Lung (tissue), 12 donors: Measurements from ENCODE around the gene IBTK. TPM values are rescaled to one million over a fixed set of nuclear protein-coding genes. Genes with fewer than 3 reads are reported as not detected.

Experiments
- ATAC-seq: fragments of 200-7000 bp; cut with Tn5 transposase; one replicate; pipeline ENCODE4 v1.9.1; 2020; ENCODE audit warnings: moderate number of reproducible peaks; ENCODE audit not compliant: insufficient read depth, low FRiP score
- DNase-seq, 3 donors: peaks; one replicate each; pipeline ENCODE4 v3.0.0-alpha.2; 2013 to 2017
- H3K27ac ChIP-seq, 2 donors: one replicate each; pipeline ENCODE4 v1.5.1; 2013; ENCODE audit warnings: mild to moderate bottlenecking in 2 of 2, moderate library complexity in 2 of 2, control low read depth in 1 of 2, inconsistent platforms in 1 of 2, low read depth in 1 of 2, low read length in 1 of 2
- H3K27me3 ChIP-seq, 3 donors: one replicate each; pipeline ENCODE4 v1.5.1; 2013; ENCODE audit warnings: low read length in 2 of 3; ENCODE audit not compliant: control insufficient read depth in 3 of 3, insufficient read depth in 3 of 3
- H3K36me3 ChIP-seq, 4 donors: one replicate each; pipeline ENCODE4 v1.5.1; 2013; ENCODE audit warnings: low read length in 4 of 4, mild to moderate bottlenecking in 1 of 4, moderate library complexity in 1 of 4; ENCODE audit not compliant: control insufficient read depth in 4 of 4, insufficient read depth in 4 of 4
- H3K4me1 ChIP-seq, 5 donors: one replicate each; pipeline ENCODE4 v1.5.1; 2013; ENCODE audit warnings: low read length in 5 of 5, mild to moderate bottlenecking in 2 of 5, moderate library complexity in 1 of 5; ENCODE audit not compliant: control insufficient read depth in 5 of 5, insufficient read depth in 5 of 5
- H3K4me3 ChIP-seq: one replicate; pipeline ENCODE4 v1.5.1; 2013; ENCODE audit warnings: mild to moderate bottlenecking, control low read depth, moderate library complexity
- H3K9ac ChIP-seq, 2 donors: one replicate each; pipeline ENCODE4 v1.5.1; 2013; ENCODE audit warnings: low read length in 2 of 2, control low read depth in 1 of 2; ENCODE audit not compliant: insufficient read depth in 1 of 2
- H3K9me3 ChIP-seq, 4 donors: one replicate each; pipeline ENCODE4 v1.5.1; 2013; ENCODE audit warnings: low read length in 3 of 4, mild to moderate bottlenecking in 1 of 4, moderate library complexity in 1 of 4; ENCODE audit not compliant: control insufficient read depth in 4 of 4, insufficient read depth in 3 of 4
- WGBS, 2 donors: extraction: QIAGEN DNeasy Blood & Tissue Kit; methylation state at CpG; one replicate each; pipeline ENCODE4 v1.1.7; 2013; 5-methylcytosine and 5-hydroxymethylcytosine counted together
- polyA plus RNA-seq, 2 donors: library from polyadenylated mRNA; stranded (reverse); fragments of 200-250 nt; gene quantifications; one replicate each; pipeline ENCODE4 v1.2.1, GENCODE V29; 2013
- total RNA-seq, 2 donors: library from RNA; depleted of rRNA in 1 of 2; stranded (reverse); fragments of >200 nt in 1 of 2; gene quantifications; one replicate each; pipeline ENCODE4 v1.2.1, GENCODE V29; 2014 to 2021
- TF ChIP-seq, protein P1 (sequence below): IDR thresholded peaks from 2 replicates; pipeline ENCODE4 v1.5.1; 2012; ENCODE audit warnings: mild to moderate bottlenecking; ENCODE audit errors: control extremely low read depth, extremely low read depth
- donor health status: control.
- donor health status: control.
- donor health status: Bipolar disorder and iron deficiency.
- donor health status: healthy.
- donor health status: DM: yes; HTN: yes; CAD: no.

IBTK gene
- total and polyA plus RNA-seq, 4 donors = 17.7 to 47.2 (median 27.1) TPM

DNA sequence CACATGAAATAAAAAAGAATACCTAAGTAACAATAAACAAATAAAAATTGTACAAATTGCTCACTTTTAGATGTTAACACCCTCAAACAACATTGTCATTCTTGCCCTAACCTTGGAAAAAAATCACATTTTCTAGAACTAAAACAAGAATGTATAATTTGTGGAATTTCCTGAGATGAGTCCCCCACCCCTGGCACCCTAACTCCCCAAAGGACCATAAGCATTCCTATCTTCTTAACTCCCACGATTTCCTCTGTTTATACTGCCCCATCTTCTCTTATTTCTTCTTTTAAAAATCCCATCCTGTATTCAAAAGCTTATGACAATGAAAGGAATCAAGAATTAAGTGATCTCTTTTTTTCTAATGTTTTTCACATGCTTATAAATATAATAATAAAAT is 70.9 kb downstream of the IBTK start:
- TF ChIP-seq, protein P1, sequence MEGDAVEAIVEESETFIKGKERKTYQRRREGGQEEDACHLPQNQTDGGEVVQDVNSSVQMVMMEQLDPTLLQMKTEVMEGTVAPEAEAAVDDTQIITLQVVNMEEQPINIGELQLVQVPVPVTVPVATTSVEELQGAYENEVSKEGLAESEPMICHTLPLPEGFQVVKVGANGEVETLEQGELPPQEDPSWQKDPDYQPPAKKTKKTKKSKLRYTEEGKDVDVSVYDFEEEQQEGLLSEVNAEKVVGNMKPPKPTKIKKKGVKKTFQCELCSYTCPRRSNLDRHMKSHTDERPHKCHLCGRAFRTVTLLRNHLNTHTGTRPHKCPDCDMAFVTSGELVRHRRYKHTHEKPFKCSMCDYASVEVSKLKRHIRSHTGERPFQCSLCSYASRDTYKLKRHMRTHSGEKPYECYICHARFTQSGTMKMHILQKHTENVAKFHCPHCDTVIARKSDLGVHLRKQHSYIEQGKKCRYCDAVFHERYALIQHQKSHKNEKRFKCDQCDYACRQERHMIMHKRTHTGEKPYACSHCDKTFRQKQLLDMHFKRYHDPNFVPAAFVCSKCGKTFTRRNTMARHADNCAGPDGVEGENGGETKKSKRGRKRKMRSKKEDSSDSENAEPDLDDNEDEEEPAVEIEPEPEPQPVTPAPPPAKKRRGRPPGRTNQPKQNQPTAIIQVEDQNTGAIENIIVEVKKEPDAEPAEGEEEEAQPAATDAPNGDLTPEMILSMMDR = no peak
- no peaks in the 10 kb centered on the region for H3K27me3 ChIP-seq
- WGBS, 2 donors = 70 to 80% methylated on average over 1 of the region's 1 CpG

DNA sequence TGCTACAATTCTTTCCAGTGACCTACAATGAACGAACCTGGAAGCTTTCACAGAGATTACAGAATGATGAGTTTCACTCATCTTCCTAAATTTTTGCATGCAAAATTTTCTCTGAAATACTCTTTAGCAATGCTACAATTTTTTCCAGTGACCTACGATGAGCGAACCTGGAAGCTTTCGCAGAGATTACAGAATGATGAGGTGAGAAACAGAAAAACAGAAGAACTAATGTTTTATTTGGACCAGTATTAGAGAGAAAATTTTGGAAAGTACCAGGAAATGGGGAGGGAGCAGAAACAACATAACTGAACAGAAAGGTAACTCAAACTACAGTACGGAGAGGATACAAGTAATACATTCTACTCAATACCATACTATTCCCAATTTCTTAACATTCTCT is 75.0 kb downstream of the IBTK start:
- ATAC-seq (no peak), DNase-seq (no peak)
- Histone ChIP-seq H3K9me3 (no peaks in the 10 kb centered on the region), H3K4me3 (no peak overlapping the region), H3K27ac (no peak overlapping the region), H3K27me3 (no peaks in the 10 kb centered on the region), H3K4me1 (peaks cover 0 to 3% (median 0%) of the 10 kb centered on the region in 5 donors), H3K36me3 (peaks cover 6 to 37% (median 23%) of the 10 kb centered on the region in 4 donors), H3K9ac (no peak overlapping the region)
- 92 to 94% methylated on average over 5 of the region's 5 CpGs for WGBS, 2 donors
- TF ChIP-seq, protein P1 = no peak

More for the DNA sequence above, 70.9 kb downstream of the IBTK start:
- DNase-seq = no peak
- Histone ChIP-seq H3K36me3 (peaks cover 2 to 31% (median 24%) of the 10 kb centered on the region in 4 donors), H3K4me3 (no peak overlapping the region), H3K27ac (peak overlapping the region in 1 of 2 donors; percentile 53), H3K9ac (no peak overlapping the region), H3K9me3 (no peaks in the 10 kb centered on the region), H3K4me1 (no peaks in the 10 kb centered on the region)
- ATAC-seq = no peak

GRCh38 chr6:82169138-82169876 is 78.2 kb downstream of the IBTK start:
- no peak for ATAC-seq
- no peaks in the 10 kb centered on the region for H3K27me3 ChIP-seq
- H3K4me3 ChIP-seq = no peak overlapping the region
- H3K9me3 ChIP-seq = no peaks in the 10 kb centered on the region
- H3K36me3 ChIP-seq = peaks cover 5 to 36% (median 23%) of the 10 kb centered on the region in 4 donors
- TF ChIP-seq, protein P1 = no peak
- peak overlapping the region in 1 of 2 donors; percentile 40 for H3K27ac ChIP-seq
- DNase-seq = no peak
- 89 to 96% methylated on average over 2 of the region's 2 CpGs for WGBS, 2 donors
- H3K4me1 ChIP-seq = peaks cover 0 to 3% (median 0%) of the 10 kb centered on the region in 5 donors
- H3K9ac ChIP-seq = no peak overlapping the region
